IMR-90 (cell line): ENCODE measurements around the gene MMGT1. TPM values are rescaled to one million over a fixed set of nuclear protein-coding genes. Genes with fewer than 3 reads are reported as not detected.

Experiments
- ATAC-seq: fragments of 200-7000 bp; cut with Tn5 transposase; 2 replicates; pipeline ENCODE4 v1.9.1; 2020; ENCODE audit warnings: low read depth, mild to moderate bottlenecking, moderate library complexity
- BruUV-seq: library from RNA; stranded (reverse); fragments of 400-500 nt; replicated peaks from 2 replicates; lab custom pipeline; 2021; lab: Mats Ljungman, UMichigan
- CTCF ChIA-PET: fragments of 300-600 bp; formaldehyde crosslinking; extraction: SDS; loops from one replicate; lab custom pipeline; 2021; ENCODE audit warnings: antibody characterized with exemption; lab: Yijun Ruan, JAX
- POLR2A ChIA-PET: fragments of 300-600 bp; sonication (Branson Sonifier 250); formaldehyde crosslinking; loops from one replicate; lab custom pipeline; 2022; ENCODE audit warnings: antibody characterized with exemption; ENCODE audit not compliant: unreplicated experiment; lab: Charles Lee
- DNase-seq: peaks from one replicate; pipeline ENCODE4 v3.0.0; 2013
- H2AFZ ChIP-seq: replicated peaks from 2 replicates; pipeline ENCODE3; 2013; ENCODE audit warnings: low read length, mild to moderate bottlenecking; ENCODE audit not compliant: poor library complexity
- H2AK5ac ChIP-seq: 2 replicates; pipeline ENCODE4 v1.6.1; 2013; ENCODE audit warnings: low read depth, low read length, inconsistent platforms
- H2AK9ac ChIP-seq: replicated peaks from 2 replicates; pipeline ENCODE3; 2013; ENCODE audit warnings: mild to moderate bottlenecking, low read depth, low read length, moderate library complexity; ENCODE audit not compliant: poor library complexity
- H2BK120ac ChIP-seq: 2 replicates; pipeline ENCODE4 v1.6.1; 2013; ENCODE audit warnings: low read depth, low read length, inconsistent platforms
- H2BK15ac ChIP-seq: 3 replicates; pipeline ENCODE4 v1.6.1; 2013; ENCODE audit warnings: low read depth, low read length, inconsistent platforms
- H2BK20ac ChIP-seq: 2 replicates; pipeline ENCODE4 v1.6.1; 2013; ENCODE audit warnings: low read depth, mild to moderate bottlenecking, inconsistent platforms, low read length, moderate library complexity
- H2BK5ac ChIP-seq: 2 replicates; pipeline ENCODE4 v1.6.1; 2013; ENCODE audit warnings: mild to moderate bottlenecking, low read depth, low read length, inconsistent platforms; ENCODE audit not compliant: poor library complexity, severe bottlenecking
- H3K14ac ChIP-seq: replicated peaks from 2 replicates; pipeline ENCODE4 v1.6.1; 2013; ENCODE audit warnings: low read depth, low read length, inconsistent platforms
- H3K18ac ChIP-seq: 2 replicates; pipeline ENCODE4 v1.6.1; 2013; ENCODE audit warnings: low read depth, low read length, control low read depth
- H3K23ac ChIP-seq: 2 replicates; pipeline ENCODE4 v1.6.1; 2013; ENCODE audit warnings: low read depth, low read length, inconsistent platforms
- H3K27ac ChIP-seq: 2 replicates; pipeline ENCODE4 v1.5.1; 2013; ENCODE audit warnings: mild to moderate bottlenecking, control low read depth, low read length; ENCODE audit not compliant: insufficient read depth
- H3K27me3 ChIP-seq: 2 replicates; pipeline ENCODE4 v1.6.1; 2013; ENCODE audit warnings: low read length; ENCODE audit not compliant: control insufficient read depth, insufficient read depth
- H3K36me3 ChIP-seq: 2 replicates; pipeline ENCODE4 v1.6.1; 2013; ENCODE audit warnings: low read length, mixed read lengths; ENCODE audit not compliant: control insufficient read depth, insufficient read depth
- H3K4ac ChIP-seq: 2 replicates; pipeline ENCODE4 v1.6.1; 2013; ENCODE audit warnings: low read depth, low read length, inconsistent platforms
- H3K4me1 ChIP-seq: 2 replicates; pipeline ENCODE4 v1.6.1; 2013; ENCODE audit warnings: low read length, mixed read lengths; ENCODE audit not compliant: control insufficient read depth, insufficient read depth
- H3K4me2 ChIP-seq: 2 replicates; pipeline ENCODE4 v1.6.1; 2013; ENCODE audit warnings: low read depth, mild to moderate bottlenecking, control low read depth, low read length, moderate library complexity
- H3K4me3 ChIP-seq: 2 replicates; pipeline ENCODE4 v1.5.1; 2013; ENCODE audit warnings: low read depth, mild to moderate bottlenecking, control low read depth, low read length, moderate library complexity; ENCODE audit not compliant: insufficient read depth
- H3K56ac ChIP-seq: 2 replicates; pipeline ENCODE4 v1.6.1; 2013; ENCODE audit warnings: low read length, inconsistent platforms; ENCODE audit not compliant: insufficient read depth; ENCODE audit errors: extremely low read depth
- H3K79me1 ChIP-seq, 2 experiments: 2 replicates each; pipeline ENCODE4 v1.6.1; 2013; ENCODE audit warnings: low read length in 2 of 2, inconsistent platforms in 1 of 2, low read depth in 1 of 2
- H3K9ac ChIP-seq: 2 replicates; pipeline ENCODE4 v1.6.1; 2013; ENCODE audit warnings: low read depth, low read length, control low read depth
- H3K9me1 ChIP-seq: 2 replicates; pipeline ENCODE4 v1.6.1; 2013; ENCODE audit warnings: low read length, inconsistent platforms; ENCODE audit not compliant: insufficient read depth
- H3K9me3 ChIP-seq: 2 replicates; pipeline ENCODE4 v1.6.1; 2013; ENCODE audit warnings: low read length; ENCODE audit not compliant: control insufficient read depth, insufficient read depth
- H4K20me1 ChIP-seq: 2 replicates; pipeline ENCODE4 v1.6.1; 2013; ENCODE audit warnings: low read length, inconsistent platforms; ENCODE audit not compliant: insufficient read depth
- H4K5ac ChIP-seq: 2 replicates; pipeline ENCODE4 v1.6.1; 2013; ENCODE audit warnings: mild to moderate bottlenecking, low read depth, low read length, control low read depth
- H4K8ac ChIP-seq, 2 experiments: 2 replicates each; pipeline ENCODE4 v1.6.1; 2013; ENCODE audit warnings: low read depth in 2 of 2, low read length in 2 of 2, control low read depth in 1 of 2, inconsistent platforms in 1 of 2
- H4K91ac ChIP-seq: 2 replicates; pipeline ENCODE4 v1.6.1; 2013; ENCODE audit warnings: low read depth, low read length, inconsistent platforms; ENCODE audit not compliant: insufficient read depth
- BHLHE40 ChIP-seq: fragments of 150-350 bp; IDR thresholded peaks from 2 replicates; pipeline ENCODE4 v1.6.1; 2016; ENCODE audit warnings: mild to moderate bottlenecking, low read depth, low read length
- CEBPB ChIP-seq: IDR thresholded peaks from 2 replicates; pipeline ENCODE4 v1.6.1; 2012; ENCODE audit warnings: low read depth, low read length, improper control_type of control experiment
- CHD1 ChIP-seq: IDR thresholded peaks from 2 replicates; pipeline ENCODE4 v1.6.1; 2012; ENCODE audit warnings: low read depth, low read length, improper control_type of control experiment
- FOS ChIP-seq: fragments of 150-350 bp; IDR thresholded peaks from 2 replicates; pipeline ENCODE4 v1.6.1; 2016; ENCODE audit warnings: low read depth, low read length
- MAFK ChIP-seq: IDR thresholded peaks from 2 replicates; pipeline ENCODE4 v1.6.1; 2012; ENCODE audit warnings: low read depth, low read length, improper control_type of control experiment
- MAZ ChIP-seq: IDR thresholded peaks from 2 replicates; pipeline ENCODE4 v1.6.1; 2012; ENCODE audit warnings: low read depth, mild to moderate bottlenecking, low read length, improper control_type of control experiment, moderate library complexity, borderline replicate concordance
- MXI1 ChIP-seq: IDR thresholded peaks from 2 replicates; pipeline ENCODE4 v1.6.1; 2012; ENCODE audit warnings: low read depth, mild to moderate bottlenecking, low read length, moderate library complexity, borderline replicate concordance
- NFE2L2 ChIP-seq: fragments of 150-350 bp; IDR thresholded peaks from 2 replicates; pipeline ENCODE4 v1.6.1; 2016; ENCODE audit warnings: low read depth, mild to moderate bottlenecking, low read length
- POLR2A ChIP-seq: IDR thresholded peaks from 2 replicates; pipeline ENCODE4 v1.6.1; 2012; ENCODE audit warnings: mild to moderate bottlenecking, low read depth, low read length
- RAD21 ChIP-seq: IDR thresholded peaks from 2 replicates; pipeline ENCODE4 v1.6.1; 2012; ENCODE audit warnings: low read length, improper control_type of control experiment
- RCOR1 ChIP-seq: IDR thresholded peaks from 2 replicates; pipeline ENCODE4 v1.6.1; 2012; ENCODE audit warnings: mild to moderate bottlenecking, low read length, improper control_type of control experiment; ENCODE audit not compliant: insufficient replicate concordance
- RFX5 ChIP-seq: IDR thresholded peaks from 2 replicates; pipeline ENCODE4 v1.8.0; 2012; ENCODE audit warnings: low read depth, mild to moderate bottlenecking, low read length, moderate library complexity
- SMC3 ChIP-seq: fragments of 150-350 bp; IDR thresholded peaks from 2 replicates; pipeline ENCODE4 v1.6.1; 2016; ENCODE audit warnings: low read depth, mild to moderate bottlenecking, antibody characterized with exemption, low read length, moderate library complexity
- WGBS, 2 experiments: methylation state at CpG; one replicate each; pipeline versions ENCODE4 v1.1.5 to v1.1.7; 2013; ENCODE audit warnings: missing lambda C conversion rate in 2 of 2; ENCODE audit not compliant: insufficient read length in 1 of 2; ENCODE audit errors: extremely low coverage in 2 of 2; 5-methylcytosine and 5-hydroxymethylcytosine counted together
- dilution Hi-C: fragments of 300-500 bp; cut with HindIII; formaldehyde crosslinking; loops from one replicate; pipeline ENCODE4 v1.14.3; 2018; ENCODE audit warnings: low sequenced_read_pairs; ENCODE audit not compliant: unreplicated experiment
- in situ Hi-C: fragments of 300-500 bp; cut with MboI; formaldehyde crosslinking; loops from 3 replicates; pipeline ENCODE4 v1.14.3; 2019; ENCODE audit warnings: low sequenced_read_pairs, inconsistent platforms, mixed read lengths
- intact Hi-C: fragments of 100-400 bp; cut with micrococcal nuclease; formaldehyde crosslinking; loops from 2 replicates; pipeline ENCODE4 v1.10.0; 2022
- polyA plus RNA-seq, 3 experiments: library from polyadenylated mRNA; depleted of rRNA; stranded (reverse); fragments of >200 nt; gene quantifications; 2 replicates each; pipeline ENCODE4 v1.2.3, GENCODE V29; 2012; ENCODE audit warnings: low replicate concordance in 1 of 3
- total RNA-seq: library from RNA; depleted of rRNA; stranded (reverse); fragments of >200 nt; gene quantifications from 2 replicates; pipeline ENCODE4 v1.2.3, GENCODE V29; 2012
- TF ChIP-seq, protein P1 (sequence below): conservative IDR thresholded peaks from 2 replicates; pipeline ENCODE4 v1.5.1; 2012; ENCODE audit warnings: mild to moderate bottlenecking, low read depth, low read length, improper control_type of control experiment
- TF ChIP-seq, protein P2 (sequence below): fragments of 150-350 bp; IDR thresholded peaks from 2 replicates; pipeline ENCODE4 v1.6.1; 2016; ENCODE audit warnings: low read depth, mild to moderate bottlenecking, low read length, moderate library complexity, borderline replicate concordance
- TF ChIP-seq, protein P3 (sequence below): fragments of 150-350 bp; IDR thresholded peaks from 2 replicates; pipeline ENCODE4 v1.6.1; 2017; ENCODE audit warnings: mild to moderate bottlenecking, antibody characterized with exemption, low read length, low read depth

The MMGT1 gene
- total and polyA plus RNA-seq, 2 of the 4 experiments (the other 2 are of a cell fraction): 7.5 to 8.1 TPM

DNA sequence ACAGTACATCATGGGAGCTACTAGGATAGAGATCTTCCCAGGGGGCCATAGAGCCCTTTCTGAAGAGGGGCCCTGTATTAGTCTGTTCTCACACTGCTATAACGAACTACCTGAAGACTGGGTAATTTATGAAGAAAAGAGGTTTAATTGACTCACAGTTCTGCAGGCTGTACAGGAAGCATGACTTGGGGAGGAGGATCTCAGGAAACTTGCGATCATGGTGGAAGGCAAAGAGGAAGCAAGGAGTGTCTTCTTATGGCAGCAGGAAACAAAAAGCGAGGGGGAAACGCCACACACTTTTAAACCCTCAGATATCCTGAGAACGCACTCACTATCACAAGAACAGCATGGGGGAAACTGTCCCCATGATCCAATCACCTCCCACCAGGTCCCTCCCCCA is 7.2 kb upstream of the MMGT1 start:
- BruUV-seq: no TSS peak
- Histone ChIP-seq H4K20me1 (no peaks in the 10 kb centered on the region), H3K9me3 (no peaks in the 10 kb centered on the region), H3K4me2 (no peak overlapping the region), H3K23ac (no peak overlapping the region), H3K27ac (no peak overlapping the region), H2AFZ (no peak overlapping the region), H2BK5ac (no peak overlapping the region), H3K36me3 (no peaks in the 10 kb centered on the region), H4K91ac (no peak overlapping the region), H3K4me1 (peaks cover 2% of the 10 kb centered on the region; the same call in 1 of the 2 replicates), H2BK20ac (no peak overlapping the region), H2BK15ac (no peak overlapping the region), H2AK9ac (no peak overlapping the region), H3K56ac (no peak overlapping the region), H4K8ac (no peak overlapping the region), H3K14ac (no peak overlapping the region), H3K79me1 (peaks cover 0 to 3% of the 10 kb centered on the region in 2 experiments; a peak in 1 of 4 replicates), H3K27me3 (no peaks in the 10 kb centered on the region), H3K18ac (no peak overlapping the region), H3K9ac (no peak overlapping the region), H4K5ac (no peak overlapping the region), H2BK120ac (no peak overlapping the region), H3K4me3 (no peak overlapping the region), H3K9me1 (no peaks in the 10 kb centered on the region), H3K4ac (no peak overlapping the region), H2AK5ac (no peak overlapping the region)
- POLR2A ChIA-PET: no interaction called here
- in situ Hi-C loops (loop anchor here (25.0 kb wide), 1 partner anchor 506 kb away; the partner anchor contains the start of genes BRS3 and HTATSF1), dilution Hi-C loops (no loop called here), intact Hi-C loops (no loop called here)
- no CpG with 5 or more reads among the region's 5 CpGs for WGBS, 2 experiments
- CTCF ChIA-PET: no interaction called here
- no peak for DNase-seq
- no peak for ATAC-seq
- TF ChIP-seq SMC3: no peak
- TF ChIP-seq, protein P1, sequence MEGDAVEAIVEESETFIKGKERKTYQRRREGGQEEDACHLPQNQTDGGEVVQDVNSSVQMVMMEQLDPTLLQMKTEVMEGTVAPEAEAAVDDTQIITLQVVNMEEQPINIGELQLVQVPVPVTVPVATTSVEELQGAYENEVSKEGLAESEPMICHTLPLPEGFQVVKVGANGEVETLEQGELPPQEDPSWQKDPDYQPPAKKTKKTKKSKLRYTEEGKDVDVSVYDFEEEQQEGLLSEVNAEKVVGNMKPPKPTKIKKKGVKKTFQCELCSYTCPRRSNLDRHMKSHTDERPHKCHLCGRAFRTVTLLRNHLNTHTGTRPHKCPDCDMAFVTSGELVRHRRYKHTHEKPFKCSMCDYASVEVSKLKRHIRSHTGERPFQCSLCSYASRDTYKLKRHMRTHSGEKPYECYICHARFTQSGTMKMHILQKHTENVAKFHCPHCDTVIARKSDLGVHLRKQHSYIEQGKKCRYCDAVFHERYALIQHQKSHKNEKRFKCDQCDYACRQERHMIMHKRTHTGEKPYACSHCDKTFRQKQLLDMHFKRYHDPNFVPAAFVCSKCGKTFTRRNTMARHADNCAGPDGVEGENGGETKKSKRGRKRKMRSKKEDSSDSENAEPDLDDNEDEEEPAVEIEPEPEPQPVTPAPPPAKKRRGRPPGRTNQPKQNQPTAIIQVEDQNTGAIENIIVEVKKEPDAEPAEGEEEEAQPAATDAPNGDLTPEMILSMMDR: no peak
- TF ChIP-seq BHLHE40: no peak
- no peak for TF ChIP-seq RCOR1
- TF ChIP-seq, protein P2, sequence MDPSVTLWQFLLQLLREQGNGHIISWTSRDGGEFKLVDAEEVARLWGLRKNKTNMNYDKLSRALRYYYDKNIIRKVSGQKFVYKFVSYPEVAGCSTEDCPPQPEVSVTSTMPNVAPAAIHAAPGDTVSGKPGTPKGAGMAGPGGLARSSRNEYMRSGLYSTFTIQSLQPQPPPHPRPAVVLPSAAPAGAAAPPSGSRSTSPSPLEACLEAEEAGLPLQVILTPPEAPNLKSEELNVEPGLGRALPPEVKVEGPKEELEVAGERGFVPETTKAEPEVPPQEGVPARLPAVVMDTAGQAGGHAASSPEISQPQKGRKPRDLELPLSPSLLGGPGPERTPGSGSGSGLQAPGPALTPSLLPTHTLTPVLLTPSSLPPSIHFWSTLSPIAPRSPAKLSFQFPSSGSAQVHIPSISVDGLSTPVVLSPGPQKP: no peak
- no peak for TF ChIP-seq CEBPB
- TF ChIP-seq, protein P3, sequence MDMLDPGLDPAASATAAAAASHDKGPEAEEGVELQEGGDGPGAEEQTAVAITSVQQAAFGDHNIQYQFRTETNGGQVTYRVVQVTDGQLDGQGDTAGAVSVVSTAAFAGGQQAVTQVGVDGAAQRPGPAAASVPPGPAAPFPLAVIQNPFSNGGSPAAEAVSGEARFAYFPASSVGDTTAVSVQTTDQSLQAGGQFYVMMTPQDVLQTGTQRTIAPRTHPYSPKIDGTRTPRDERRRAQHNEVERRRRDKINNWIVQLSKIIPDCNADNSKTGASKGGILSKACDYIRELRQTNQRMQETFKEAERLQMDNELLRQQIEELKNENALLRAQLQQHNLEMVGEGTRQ: no peak
- TF ChIP-seq POLR2A: no peak
- no peak for TF ChIP-seq MAFK
- no peak for TF ChIP-seq MXI1
- TF ChIP-seq RAD21: no peak
- TF ChIP-seq FOS: no peak
- no peak for TF ChIP-seq CHD1
- TF ChIP-seq MAZ: no peak
- TF ChIP-seq NFE2L2: no peak
- TF ChIP-seq RFX5: no peak
